GM06990 (cell line): ENCODE results near the gene FMC1.

Experiments
- DNase-seq: peaks from one replicate; pipeline ENCODE4 v3.0.0-alpha.2; 2011; ENCODE audit not compliant: insufficient read length; ENCODE audit errors: extremely low read depth
- H3K27me3 ChIP-seq: replicated peaks from 2 replicates; pipeline ENCODE4 v1.6.0; 2011; ENCODE audit warnings: low read length; ENCODE audit not compliant: control insufficient read depth, insufficient read depth
- H3K36me3 ChIP-seq: 2 replicates; pipeline ENCODE4 v1.5.1; 2011; ENCODE audit warnings: low read length; ENCODE audit not compliant: control insufficient read depth, insufficient read depth
- H3K4me3 ChIP-seq: replicated peaks from 2 replicates; pipeline ENCODE4 v1.5.1; 2011; ENCODE audit warnings: low read depth, mild to moderate bottlenecking, control low read depth, low read length
- CTCF ChIP-seq: IDR thresholded peaks from 2 replicates; pipeline ENCODE4 v1.5.1; 2011; ENCODE audit warnings: low read length, control low read depth, mild to moderate bottlenecking, inconsistent platforms; ENCODE audit not compliant: insufficient read depth, poor library complexity, severe bottlenecking

FMC1 gene

GRCh38 chr7:139389091-139389490 lies 48.0 kb downstream of the FMC1 start:
- no peak for TF ChIP-seq CTCF
- Histone ChIP-seq H3K27me3 (no peaks in the 10 kb centered on the region), H3K36me3 (peaks cover 7% of the 10 kb centered on the region), H3K4me3 (no peak overlapping the region)
- no peak for DNase-seq

DNA sequence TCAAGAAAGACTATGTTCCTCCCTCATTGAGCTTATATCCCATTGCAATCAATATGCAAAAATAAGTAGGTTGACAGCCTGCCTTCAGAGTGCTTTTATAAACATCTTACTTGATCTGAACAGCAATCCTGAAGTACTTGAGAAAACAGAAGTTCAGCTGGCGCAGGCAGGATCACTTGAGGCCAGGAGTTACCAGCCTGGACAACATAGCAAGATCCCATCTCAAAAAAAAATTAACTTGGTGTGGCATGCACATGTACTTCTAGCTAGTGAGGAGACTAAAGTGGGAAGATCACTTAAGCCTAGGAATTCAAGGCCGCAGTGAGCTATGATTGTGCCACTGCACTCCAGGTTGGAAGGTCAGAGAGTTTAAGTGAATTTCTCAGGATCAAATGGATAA lies 48.6 kb downstream of the FMC1 start:
- Histone ChIP-seq H3K36me3 (peaks cover 8% of the 10 kb centered on the region), H3K27me3 (no peaks in the 10 kb centered on the region), H3K4me3 (no peak overlapping the region)
- no peak for DNase-seq
- TF ChIP-seq CTCF, result no peak

DNA sequence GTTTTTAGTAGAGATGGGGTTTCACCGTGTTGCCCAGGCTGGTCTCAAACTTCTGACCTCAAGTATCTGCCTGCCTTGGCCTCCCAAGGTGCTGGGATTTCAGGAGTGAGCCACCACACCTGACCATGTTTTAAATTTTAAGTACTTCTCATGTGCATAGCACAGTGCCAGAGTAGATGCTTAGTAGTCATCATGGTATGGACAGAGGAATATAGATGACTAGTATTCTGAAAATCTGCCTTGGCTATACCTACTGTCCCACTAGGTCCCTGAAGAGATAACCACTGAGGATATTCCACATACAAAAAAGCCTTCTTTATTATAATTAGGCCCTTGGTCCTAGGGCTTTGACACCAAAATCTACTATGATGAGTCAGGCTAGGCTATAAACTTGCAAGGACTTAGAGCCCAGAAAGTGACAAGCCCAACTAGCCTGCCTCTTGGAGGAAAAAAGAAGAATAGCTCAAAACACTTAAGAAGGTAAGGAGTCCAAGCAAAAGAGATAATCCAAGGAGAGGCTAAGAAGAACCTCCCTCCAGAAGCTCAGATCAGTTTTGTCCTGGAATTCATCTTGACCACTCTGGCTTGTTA lies 52.6 kb downstream of the FMC1 start:
- Histone ChIP-seq H3K27me3 (no peaks in the 10 kb centered on the region), H3K4me3 (no peak overlapping the region), H3K36me3 (peaks cover 7% of the 10 kb centered on the region)
- TF ChIP-seq CTCF, result no peak
- no peak for DNase-seq

- H3K27me3 ChIP-seq, result no peaks in the 10 kb centered on the region
- H3K4me3 ChIP-seq, result no peak overlapping the region
- H3K36me3 ChIP-seq, result peaks cover 7% of the 10 kb centered on the region
- DNase-seq, result no peak
- no peak for TF ChIP-seq CTCF
Observed at GRCh38 chr7:139394540-139394939, 53.4 kb downstream of the FMC1 start.
